K562 (cell line): ENCODE measurements around the gene EIPR1. TPM values are rescaled to one million over a fixed set of nuclear protein-coding genes. Genes with fewer than 3 reads are reported as not detected.

Experiments used
- CBX3 ChIP-seq, 2 experiments: IDR thresholded peaks; 1 replicate in 1 of 2; 2 replicates in 1 of 2; pipeline ENCODE4 v1.6.1; 2012; ENCODE audit warnings: inconsistent platforms in 2 of 2, low read length in 2 of 2, borderline replicate concordance in 1 of 2, control low read depth in 1 of 2
- CREB1 ChIP-seq, 2 experiments: sonication (generic) in 1 of 2; formaldehyde crosslinking in 1 of 2; IDR thresholded peaks; 2 replicates each; pipeline versions ENCODE4 v1.6.1 to v1.8.0; 2012 to 2022; ENCODE audit warnings: inconsistent platforms in 1 of 2, mild to moderate bottlenecking in 1 of 2, missing genetic modification reagents in 1 of 2, moderate library complexity in 1 of 2
- CXXC5 ChIP-seq: fragments of 250-450 bp; sonication (Bioruptor Pico); IDR thresholded peaks from 2 replicates; pipeline ENCODE4 v1.8.0; 2022; ENCODE audit warnings: inconsistent platforms, mild to moderate bottlenecking, moderate library complexity
- GABPA ChIP-seq: fragments of 200-800 bp; sonication (Bioruptor generic); conservative IDR thresholded peaks from 2 replicates; pipeline ENCODE4 v1.6.1; 2016; ENCODE audit warnings: low read depth, missing genetic modification characterization, missing compliant biosample characterization
- KLF16 ChIP-seq: IDR thresholded peaks from 2 replicates; pipeline ENCODE4 v1.6.1; 2016; ENCODE audit warnings: antibody characterized with exemption
- MAZ ChIP-seq, 2 experiments: fragments of 450-650 bp in 1 of 2; sonication (generic) in 1 of 2; formaldehyde crosslinking; IDR thresholded peaks in 1 of 2; conservative IDR thresholded peaks in 1 of 2; 2 replicates each; pipeline versions ENCODE4 v1.4.0 to v1.5.0; 2020; ENCODE audit warnings: mild to moderate bottlenecking in 1 of 2, missing genetic modification reagents in 1 of 2
- MTA3 ChIP-seq: fragments of 450-650 bp; formaldehyde crosslinking; IDR thresholded peaks from 2 replicates; pipeline ENCODE4 v1.6.1; 2017; ENCODE audit warnings: mild to moderate bottlenecking, borderline replicate concordance
- SUPT5H ChIP-seq: fragments of 450-650 bp; IDR thresholded peaks from 2 replicates; pipeline ENCODE4 v1.6.1; 2016
- polyA plus RNA-seq, 8 experiments: library from polyadenylated mRNA; depleted of rRNA in 4 of 8; stranded (reverse) in 5 of 8; unstranded in 3 of 8; fragments of >200 nt; fragmentation: Nextera tagmentation in 2 of 8; fragmentation: Illumina TruSeq in 1 of 8; extraction: Ambion mirVana in 2 of 8; extraction: Trizol in 1 of 8; gene quantifications; 2 replicates each; pipeline versions ENCODE4 v1.2.1 to v1.2.3, GENCODE V29; 2011 to 2014; ENCODE audit warnings: inconsistent platforms in 1 of 8, missing spikeins in 1 of 8
- total RNA-seq, 7 experiments: library from RNA; depleted of rRNA in 6 of 7; stranded (reverse); fragments of >200 nt in 6 of 7; fragmentation: Illumina TruSeq in 2 of 7; extraction: Trizol in 2 of 7; gene quantifications; 2 replicates each; pipeline versions ENCODE4 v1.2.1 to v1.2.3, GENCODE V29; 2011 to 2021; ENCODE audit warnings: low replicate concordance in 1 of 7
- TF ChIP-seq, protein P1 (sequence below): fragments of 250-450 bp; sonication (Bioruptor Pico); IDR thresholded peaks from 2 replicates; pipeline ENCODE4 v1.5.0; 2021; ENCODE audit warnings: mild to moderate bottlenecking, borderline replicate concordance
- TF ChIP-seq, protein P2 (sequence below), 2 experiments: fragments of 450-650 bp; formaldehyde crosslinking in 1 of 2; IDR thresholded peaks; 2 replicates each; pipeline versions ENCODE4 v1.4.0 to v1.6.1; 2014 to 2020; ENCODE audit warnings: mild to moderate bottlenecking in 2 of 2, borderline replicate concordance in 1 of 2, low read depth in 1 of 2
- TF ChIP-seq, protein P3 (sequence below), 2 experiments: fragments of 450-650 bp; IDR thresholded peaks; 2 replicates each; pipeline ENCODE4 v1.6.1; 2016
- TF ChIP-seq, protein P4 (sequence below): fragments of 450-650 bp; formaldehyde crosslinking; IDR thresholded peaks from 2 replicates; pipeline ENCODE4 v1.4.0; 2020; ENCODE audit warnings: mild to moderate bottlenecking, moderate library complexity

The EIPR1 gene
- total and polyA plus RNA-seq, 9 of the 15 experiments (the other 6 are each of a cell fraction or from before 2014, with no cell fraction given) = 19.9 to 54.4 (median 35.9) TPM

DNA sequence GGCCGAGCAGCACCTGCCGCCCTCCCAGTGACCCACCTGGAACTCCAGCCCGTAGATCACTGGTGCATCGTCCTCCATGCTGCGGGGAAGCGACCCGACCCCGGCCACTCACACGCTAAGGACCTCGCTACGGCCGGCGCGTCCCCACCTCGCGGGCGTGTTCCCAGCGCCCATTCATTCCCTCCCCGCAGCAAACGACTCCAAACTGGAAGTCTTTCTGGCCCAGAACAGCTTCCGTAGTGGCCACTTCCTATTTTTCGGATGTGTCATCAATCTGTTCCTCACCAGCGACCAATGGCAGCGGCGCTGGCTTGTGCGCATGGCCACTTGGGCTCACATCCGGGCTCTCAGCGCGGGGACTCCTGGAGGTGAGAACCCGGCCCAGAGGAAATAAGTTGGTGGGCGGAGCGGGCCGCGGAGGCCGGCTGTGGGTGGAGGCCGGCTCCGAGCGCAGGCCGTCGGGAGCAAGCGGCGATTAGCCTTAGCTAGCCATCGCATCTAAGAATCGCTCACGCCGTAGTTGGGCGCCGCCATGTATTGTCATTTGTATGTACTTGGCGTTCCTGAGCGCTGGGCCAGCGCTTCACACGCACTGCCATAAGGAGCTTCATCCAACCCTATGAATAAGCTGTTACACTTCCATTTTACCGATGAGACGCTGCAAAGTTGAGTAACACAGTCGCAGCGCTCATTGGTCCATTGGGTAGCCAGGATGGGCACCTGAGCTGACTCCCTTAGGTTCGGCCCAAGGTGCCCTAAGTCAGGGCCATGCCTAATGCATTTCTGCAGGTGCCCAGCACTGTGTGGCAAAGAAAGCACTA is at the start of gene EIPR1 (continued):
- TF ChIP-seq GABPA (tag) (peak; percentile 89), KLF16 (peak; percentile 80; the same call in 1 of the 2 replicates), CBX3 (IDR thresholded peaks at IDR 0.05; ENCODE audit: borderline replicate concordance in 1 of 2, low read length in 2 of 2) (no peak), CREB1 (IDR thresholded peaks at IDR 0.05) (peak; percentile 86), CREB1 (CRISPR knock-in tag; IDR thresholded peaks at IDR 0.05) (peak; percentile 76), CXXC5 (CRISPR knock-in tag) (peak; percentile 89), SUPT5H (peak; percentile 82), MTA3 (peak; percentile 99), MAZ (CRISPR knock-in tag; conservative IDR thresholded peaks at IDR 0.05 in 1 of 2, IDR thresholded peaks at IDR 0.05 in 1 of 2) (peak; percentile 51 to 70; a peak in 3 of 4 replicates)
- TF ChIP-seq, protein P1, sequence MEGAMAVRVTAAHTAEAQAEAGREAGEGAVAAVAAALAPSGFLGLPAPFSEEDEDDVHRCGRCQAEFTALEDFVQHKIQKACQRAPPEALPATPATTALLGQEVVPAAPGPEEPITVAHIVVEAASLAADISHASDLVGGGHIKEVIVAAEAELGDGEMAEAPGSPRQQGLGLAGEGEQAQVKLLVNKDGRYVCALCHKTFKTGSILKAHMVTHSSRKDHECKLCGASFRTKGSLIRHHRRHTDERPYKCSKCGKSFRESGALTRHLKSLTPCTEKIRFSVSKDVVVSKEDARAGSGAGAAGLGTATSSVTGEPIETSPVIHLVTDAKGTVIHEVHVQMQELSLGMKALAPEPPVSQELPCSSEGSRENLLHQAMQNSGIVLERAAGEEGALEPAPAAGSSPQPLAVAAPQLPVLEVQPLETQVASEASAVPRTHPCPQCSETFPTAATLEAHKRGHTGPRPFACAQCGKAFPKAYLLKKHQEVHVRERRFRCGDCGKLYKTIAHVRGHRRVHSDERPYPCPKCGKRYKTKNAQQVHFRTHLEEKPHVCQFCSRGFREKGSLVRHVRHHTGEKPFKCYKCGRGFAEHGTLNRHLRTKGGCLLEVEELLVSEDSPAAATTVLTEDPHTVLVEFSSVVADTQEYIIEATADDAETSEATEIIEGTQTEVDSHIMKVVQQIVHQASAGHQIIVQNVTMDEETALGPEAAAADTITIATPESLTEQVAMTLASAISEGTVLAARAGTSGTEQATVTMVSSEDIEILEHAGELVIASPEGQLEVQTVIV = no peak
- TF ChIP-seq, protein P2, sequence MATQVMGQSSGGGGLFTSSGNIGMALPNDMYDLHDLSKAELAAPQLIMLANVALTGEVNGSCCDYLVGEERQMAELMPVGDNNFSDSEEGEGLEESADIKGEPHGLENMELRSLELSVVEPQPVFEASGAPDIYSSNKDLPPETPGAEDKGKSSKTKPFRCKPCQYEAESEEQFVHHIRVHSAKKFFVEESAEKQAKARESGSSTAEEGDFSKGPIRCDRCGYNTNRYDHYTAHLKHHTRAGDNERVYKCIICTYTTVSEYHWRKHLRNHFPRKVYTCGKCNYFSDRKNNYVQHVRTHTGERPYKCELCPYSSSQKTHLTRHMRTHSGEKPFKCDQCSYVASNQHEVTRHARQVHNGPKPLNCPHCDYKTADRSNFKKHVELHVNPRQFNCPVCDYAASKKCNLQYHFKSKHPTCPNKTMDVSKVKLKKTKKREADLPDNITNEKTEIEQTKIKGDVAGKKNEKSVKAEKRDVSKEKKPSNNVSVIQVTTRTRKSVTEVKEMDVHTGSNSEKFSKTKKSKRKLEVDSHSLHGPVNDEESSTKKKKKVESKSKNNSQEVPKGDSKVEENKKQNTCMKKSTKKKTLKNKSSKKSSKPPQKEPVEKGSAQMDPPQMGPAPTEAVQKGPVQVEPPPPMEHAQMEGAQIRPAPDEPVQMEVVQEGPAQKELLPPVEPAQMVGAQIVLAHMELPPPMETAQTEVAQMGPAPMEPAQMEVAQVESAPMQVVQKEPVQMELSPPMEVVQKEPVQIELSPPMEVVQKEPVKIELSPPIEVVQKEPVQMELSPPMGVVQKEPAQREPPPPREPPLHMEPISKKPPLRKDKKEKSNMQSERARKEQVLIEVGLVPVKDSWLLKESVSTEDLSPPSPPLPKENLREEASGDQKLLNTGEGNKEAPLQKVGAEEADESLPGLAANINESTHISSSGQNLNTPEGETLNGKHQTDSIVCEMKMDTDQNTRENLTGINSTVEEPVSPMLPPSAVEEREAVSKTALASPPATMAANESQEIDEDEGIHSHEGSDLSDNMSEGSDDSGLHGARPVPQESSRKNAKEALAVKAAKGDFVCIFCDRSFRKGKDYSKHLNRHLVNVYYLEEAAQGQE (IDR thresholded peaks at IDR 0.05; ENCODE audit: borderline replicate concordance) = no peak
- TF ChIP-seq, protein P2 (CRISPR knock-in tag; IDR thresholded peaks at IDR 0.05; ENCODE audit: low read depth) = no peak
- TF ChIP-seq, protein P3, sequence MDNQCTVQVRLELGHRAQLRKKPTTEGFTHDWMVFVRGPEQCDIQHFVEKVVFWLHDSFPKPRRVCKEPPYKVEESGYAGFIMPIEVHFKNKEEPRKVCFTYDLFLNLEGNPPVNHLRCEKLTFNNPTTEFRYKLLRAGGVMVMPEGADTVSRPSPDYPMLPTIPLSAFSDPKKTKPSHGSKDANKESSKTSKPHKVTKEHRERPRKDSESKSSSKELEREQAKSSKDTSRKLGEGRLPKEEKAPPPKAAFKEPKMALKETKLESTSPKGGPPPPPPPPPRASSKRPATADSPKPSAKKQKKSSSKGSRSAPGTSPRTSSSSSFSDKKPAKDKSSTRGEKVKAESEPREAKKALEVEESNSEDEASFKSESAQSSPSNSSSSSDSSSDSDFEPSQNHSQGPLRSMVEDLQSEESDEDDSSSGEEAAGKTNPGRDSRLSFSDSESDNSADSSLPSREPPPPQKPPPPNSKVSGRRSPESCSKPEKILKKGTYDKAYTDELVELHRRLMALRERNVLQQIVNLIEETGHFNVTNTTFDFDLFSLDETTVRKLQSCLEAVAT (IDR thresholded peaks at IDR 0.05) = no peak
- TF ChIP-seq, protein P4, sequence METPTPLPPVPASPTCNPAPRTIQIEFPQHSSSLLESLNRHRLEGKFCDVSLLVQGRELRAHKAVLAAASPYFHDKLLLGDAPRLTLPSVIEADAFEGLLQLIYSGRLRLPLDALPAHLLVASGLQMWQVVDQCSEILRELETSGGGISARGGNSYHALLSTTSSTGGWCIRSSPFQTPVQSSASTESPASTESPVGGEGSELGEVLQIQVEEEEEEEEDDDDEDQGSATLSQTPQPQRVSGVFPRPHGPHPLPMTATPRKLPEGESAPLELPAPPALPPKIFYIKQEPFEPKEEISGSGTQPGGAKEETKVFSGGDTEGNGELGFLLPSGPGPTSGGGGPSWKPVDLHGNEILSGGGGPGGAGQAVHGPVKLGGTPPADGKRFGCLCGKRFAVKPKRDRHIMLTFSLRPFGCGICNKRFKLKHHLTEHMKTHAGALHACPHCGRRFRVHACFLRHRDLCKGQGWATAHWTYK (CRISPR knock-in tag) = no peak
